Esophagus squamous epithelium (tissue), 5 donors: ENCODE measurements around the gene ATP5F1A. TPM values are rescaled to one million over a fixed set of nuclear protein-coding genes. Genes with fewer than 3 reads are reported as not detected.
"Not testable (repeated sequence)": the region's sequence is repeated elsewhere in the genome, so short reads cannot be mapped to it uniquely, and the experiment has no call there.

Experiments used
- DNase-seq: peaks from one replicate; lab custom pipeline; 2025; lab: John Stamatoyannopoulos, UW
- H3K27ac ChIP-seq, 4 donors: fragments of 200-600 bp; sonication (generic); one replicate each; pipeline ENCODE4 v1.5.1; 2016 to 2019; ENCODE audit warnings: mild to moderate bottlenecking in 1 of 4
- H3K27me3 ChIP-seq, 4 donors: fragments of 200-600 bp; sonication (generic); 1 replicate in 3 of 4; 2 replicates in 1 of 4; pipeline versions ENCODE4 v1.5.1 to v1.6.0; 2017 to 2021; ENCODE audit warnings: antibody characterized with exemption in 1 of 4
- H3K36me3 ChIP-seq, 3 donors: fragments of 200-600 bp; sonication (generic); one replicate each; pipeline ENCODE4 v1.5.1; 2016 to 2019
- H3K4me1 ChIP-seq, 3 donors: fragments of 200-600 bp; sonication (generic); one replicate each; pipeline ENCODE4 v1.5.1; 2017 to 2019
- H3K4me3 ChIP-seq, 4 donors: fragments of 200-600 bp; sonication (generic); 1 replicate in 3 of 4; 2 replicates in 1 of 4; pipeline ENCODE4 v1.5.1; 2016 to 2019; ENCODE audit warnings: mild to moderate bottlenecking in 2 of 4, moderate library complexity in 1 of 4
- H3K9me3 ChIP-seq, 3 donors: fragments of 200-600 bp; sonication (generic); one replicate each; pipeline ENCODE4 v1.5.1; 2016 to 2019
- CTCF ChIP-seq, 6 experiments: fragments of 450-650 bp in 4 of 6; fragments of 200-600 bp in 2 of 6; sonication (generic) in 2 of 6; IDR thresholded peaks; one replicate each; pipeline ENCODE4 v1.5.1; 2016 to 2019; ENCODE audit warnings: antibody characterized with exemption in 6 of 6, mild to moderate bottlenecking in 4 of 6, moderate library complexity in 4 of 6
- POLR2A ChIP-seq, 4 donors: fragments of 450-650 bp; IDR thresholded peaks; one replicate each; pipeline ENCODE4 v1.6.1; 2017; ENCODE audit warnings: antibody characterized with exemption in 4 of 4, mild to moderate bottlenecking in 4 of 4, moderate library complexity in 3 of 4
- WGBS, 2 donors: methylation state at CpG; one replicate each; pipeline ENCODE4 v1.1.5; 2018; 5-methylcytosine and 5-hydroxymethylcytosine counted together
- intact Hi-C: fragments of 100-400 bp; cut with DNase I; formaldehyde crosslinking; loops from one replicate; pipeline ENCODE4 v1.15.0; 2022
- total RNA-seq, 4 donors: library from RNA; depleted of rRNA; stranded (reverse); fragments of >200 nt; gene quantifications; one replicate each; pipeline ENCODE4 v1.1.0, GENCODE V29; 2016
- donor health status: DM: yes; HTN: yes; CAD: no.

ATP5F1A gene
- 100 to 1,000 TPM; 404 to 773 (median 503) TPM for total RNA-seq

GRCh38 chr18:46097801-46098615 is at the start of gene ATP5F1A:
Gene ATP5F1A (minus strand): TSS chr18:46098296. CDS start chr18:46098231, 65 bp downstream.
- Histone ChIP-seq H3K4me3 (peak within 1 kb of the TSS; percentile 67 to 96 (median 92)), H3K36me3 (peaks cover 4 to 24% (median 13%) of the 10 kb centered on the region in 3 donors), H3K27ac (peak within 1 kb of the TSS; percentile 90 to 95 (median 93)), H3K9me3 (no peaks in the 10 kb centered on the region), H3K4me1 (peaks cover 16 to 50% (median 18%) of the 10 kb centered on the region in 3 donors), H3K27me3 (no peaks in the 10 kb centered on the region)
- peak; percentile 34 for DNase-seq
- WGBS, 2 donors = 0% methylated on average over 21 to 32 of the region's 53 CpGs
- intact Hi-C loops = no loop called here
- TF ChIP-seq POLR2A (IDR thresholded peaks at IDR 0.05) (peak in 2 of 4 donors; percentile 61 to 87), CTCF (IDR thresholded peaks at IDR 0.05) (no peak)

- intact Hi-C loops = no loop called here
- H3K9me3 ChIP-seq = no peaks in the 10 kb centered on the region
- TF ChIP-seq CTCF (IDR thresholded peaks at IDR 0.05) (no peak), POLR2A (IDR thresholded peaks at IDR 0.05) (no peak)
- WGBS, 2 donors = 85 to 90% methylated on average over 4 of the region's 4 CpGs
- no peak overlapping the region for H3K27ac ChIP-seq
- H3K4me3 ChIP-seq = no peak overlapping the region
- no peak for DNase-seq
- H3K4me1 ChIP-seq = no peaks in the 10 kb centered on the region
- H3K36me3 ChIP-seq = no peaks in the 10 kb centered on the region
- no peaks in the 10 kb centered on the region for H3K27me3 ChIP-seq
Measured at GRCh38 chr18:46141199-46141598, 43.1 kb upstream of the ATP5F1A start.

- no peak for DNase-seq
- no peaks in the 10 kb centered on the region for H3K27me3 ChIP-seq
- TF ChIP-seq CTCF (IDR thresholded peaks at IDR 0.05) (no peak), POLR2A (IDR thresholded peaks at IDR 0.05) (no peak)
- H3K4me3 ChIP-seq = no peak overlapping the region
- no peaks in the 10 kb centered on the region for H3K4me1 ChIP-seq
- WGBS, 2 donors = 94 to 96% methylated on average over 4 of the region's 4 CpGs
- no peak overlapping the region for H3K27ac ChIP-seq
- no peaks in the 10 kb centered on the region for H3K9me3 ChIP-seq
- no peaks in the 10 kb centered on the region for H3K36me3 ChIP-seq
- intact Hi-C loops = no loop called here
Measured at GRCh38 chr18:46140173-46140572, 42.1 kb upstream of the ATP5F1A start.

- no peak overlapping the region for H3K27ac ChIP-seq
- H3K4me3 ChIP-seq = no peak overlapping the region
- WGBS, 2 donors = 57 to 65% methylated on average over 9 of the region's 9 CpGs
- intact Hi-C loops = no loop called here
- no peak for DNase-seq
- TF ChIP-seq POLR2A (IDR thresholded peaks at IDR 0.05) = no peak
- no peak for TF ChIP-seq CTCF (IDR thresholded peaks at IDR 0.05)
- no peaks in the 10 kb centered on the region for H3K4me1 ChIP-seq
- H3K27me3 ChIP-seq = no peaks in the 10 kb centered on the region
- no peaks in the 10 kb centered on the region for H3K9me3 ChIP-seq
- H3K36me3 ChIP-seq = peaks cover 0 to 20% (median 1%) of the 10 kb centered on the region in 3 donors
Measured at GRCh38 chr18:46134920-46135675, 37.0 kb upstream of the ATP5F1A start.

- WGBS, 2 donors = 70 to 86% methylated on average over 3 of the region's 3 CpGs
- Histone ChIP-seq H3K4me3 (no peak overlapping the region), H3K36me3 (peaks cover 0 to 36% (median 5%) of the 10 kb centered on the region in 3 donors), H3K4me1 (no peaks in the 10 kb centered on the region), H3K9me3 (no peaks in the 10 kb centered on the region), H3K27ac (no peak overlapping the region), H3K27me3 (no peaks in the 10 kb centered on the region)
- no peak for DNase-seq
- intact Hi-C loops = no loop called here
- TF ChIP-seq CTCF (IDR thresholded peaks at IDR 0.05) (no peak), POLR2A (IDR thresholded peaks at IDR 0.05) (no peak)
Measured at GRCh38 chr18:46133534-46133933, 35.4 kb upstream of the ATP5F1A start.

GRCh38 chr18:46130549-46130948 is 32.5 kb upstream of the ATP5F1A start:
- intact Hi-C loops, DNase-seq, H3K27ac ChIP-seq, H3K4me1 ChIP-seq, H3K4me3 ChIP-seq, H3K9me3 ChIP-seq, H3K27me3 ChIP-seq: not testable (repeated sequence)
- H3K36me3 ChIP-seq = peaks cover 0 to 66% (median 5%) of the 10 kb centered on the region in 3 donors
- WGBS, 2 donors = 93 to 94% methylated on average over 8 of the region's 8 CpGs
